Colonic mucosa (tissue), 4 donors: Measurements from ENCODE around the gene ZNF407. TPM values are rescaled to one million over a fixed set of nuclear protein-coding genes. Genes with fewer than 3 reads are reported as not detected.

Source experiments
- DNase-seq: peaks from one replicate; pipeline ENCODE4 v3.0.0-alpha.2; 2020
- H3K27ac ChIP-seq: fragments of 200-600 bp; one replicate; pipeline ENCODE4 v1.8.0; 2021
- H3K27me3 ChIP-seq: fragments of 200-600 bp; one replicate; pipeline ENCODE4 v1.8.0; 2021
- H3K36me3 ChIP-seq: fragments of 200-600 bp; one replicate; pipeline ENCODE4 v1.8.0; 2021
- H3K4me1 ChIP-seq: fragments of 200-600 bp; one replicate; pipeline ENCODE4 v1.8.0; 2021; ENCODE audit warnings: mild to moderate bottlenecking
- H3K4me3 ChIP-seq: fragments of 200-600 bp; one replicate; pipeline ENCODE4 v1.8.0; 2021
- H3K9ac ChIP-seq, 2 donors: one replicate each; pipeline ENCODE4 v1.7.0; 2013; ENCODE audit warnings: control low read depth in 2 of 2, low read depth in 2 of 2, low read length in 2 of 2
- H3K9me3 ChIP-seq: fragments of 200-600 bp; one replicate; pipeline ENCODE4 v1.8.0; 2021
- intact Hi-C: fragments of 100-400 bp; cut with DNase I; formaldehyde crosslinking; loops from one replicate; pipeline ENCODE4 v1.14.1; 2022
- total RNA-seq, 2 donors: library from RNA; stranded (reverse); fragmentation: NEBNext Ultra II Directional in 1 of 2; extraction: Animal tissue kit (Norgen Biotek cat#: 25700) in 1 of 2; gene quantifications; one replicate each; pipeline ENCODE4 v1.2.1, GENCODE V29; 2021
- TF ChIP-seq, protein P1 (sequence below): fragments of 200-600 bp; IDR thresholded peaks from one replicate; pipeline ENCODE4 v1.8.0; 2022; ENCODE audit warnings: antibody characterized with exemption, mild to moderate bottlenecking
- donor health status: healthy.
- donor health status: DM: no; HTN: no; CAD: no.
- donor health status: DM: no; HTN: no; CAD: no.

The ZNF407 gene
- total RNA-seq, 2 donors from 2014 or later = 8.1 to 13.1 TPM

DNA sequence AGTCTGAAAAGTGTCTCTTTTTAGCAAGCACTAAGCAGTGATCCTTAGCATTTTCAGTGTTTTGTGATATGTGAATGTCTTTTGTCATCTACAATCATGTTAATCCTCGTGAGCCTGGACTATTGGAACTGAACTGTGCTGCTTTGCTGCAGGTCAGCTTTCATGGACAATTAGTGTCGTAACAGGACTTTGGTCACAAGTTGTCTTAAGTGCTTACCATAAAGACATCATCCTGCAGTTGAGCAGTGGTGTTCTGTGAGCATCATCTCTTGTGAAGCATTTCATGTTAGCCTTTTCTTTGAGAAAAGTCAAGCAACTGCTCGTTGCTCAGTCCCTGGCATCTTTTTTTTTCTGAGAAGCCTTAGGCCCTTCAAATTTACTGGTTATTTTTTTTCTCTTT is 135.9 kb downstream of the ZNF407 start:
- TF ChIP-seq, protein P1, sequence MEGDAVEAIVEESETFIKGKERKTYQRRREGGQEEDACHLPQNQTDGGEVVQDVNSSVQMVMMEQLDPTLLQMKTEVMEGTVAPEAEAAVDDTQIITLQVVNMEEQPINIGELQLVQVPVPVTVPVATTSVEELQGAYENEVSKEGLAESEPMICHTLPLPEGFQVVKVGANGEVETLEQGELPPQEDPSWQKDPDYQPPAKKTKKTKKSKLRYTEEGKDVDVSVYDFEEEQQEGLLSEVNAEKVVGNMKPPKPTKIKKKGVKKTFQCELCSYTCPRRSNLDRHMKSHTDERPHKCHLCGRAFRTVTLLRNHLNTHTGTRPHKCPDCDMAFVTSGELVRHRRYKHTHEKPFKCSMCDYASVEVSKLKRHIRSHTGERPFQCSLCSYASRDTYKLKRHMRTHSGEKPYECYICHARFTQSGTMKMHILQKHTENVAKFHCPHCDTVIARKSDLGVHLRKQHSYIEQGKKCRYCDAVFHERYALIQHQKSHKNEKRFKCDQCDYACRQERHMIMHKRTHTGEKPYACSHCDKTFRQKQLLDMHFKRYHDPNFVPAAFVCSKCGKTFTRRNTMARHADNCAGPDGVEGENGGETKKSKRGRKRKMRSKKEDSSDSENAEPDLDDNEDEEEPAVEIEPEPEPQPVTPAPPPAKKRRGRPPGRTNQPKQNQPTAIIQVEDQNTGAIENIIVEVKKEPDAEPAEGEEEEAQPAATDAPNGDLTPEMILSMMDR = no peak
- Histone ChIP-seq H3K4me3 (no peak overlapping the region), H3K27ac (no peak overlapping the region), H3K9me3 (no peaks in the 10 kb centered on the region), H3K4me1 (no peaks in the 10 kb centered on the region), H3K36me3 (no peaks in the 10 kb centered on the region), H3K9ac (no peak overlapping the region), H3K27me3 (no peaks in the 10 kb centered on the region)
- no peak for DNase-seq
- intact Hi-C loops = no loop called here

- DNase-seq = no peak
- H3K9ac ChIP-seq = no peak overlapping the region
- no peaks in the 10 kb centered on the region for H3K9me3 ChIP-seq
- H3K27me3 ChIP-seq = no peaks in the 10 kb centered on the region
- H3K4me1 ChIP-seq = no peaks in the 10 kb centered on the region
- no peaks in the 10 kb centered on the region for H3K36me3 ChIP-seq
- TF ChIP-seq, protein P1 = no peak
- intact Hi-C loops = no loop called here
- H3K27ac ChIP-seq = no peak overlapping the region
- no peak overlapping the region for H3K4me3 ChIP-seq
These were observed 136.4 kb downstream of the ZNF407 start for GRCh38 chr18:74734013-74734444.

- H3K4me1 ChIP-seq = no peaks in the 10 kb centered on the region
- TF ChIP-seq, protein P1 = no peak
- no peak overlapping the region for H3K9ac ChIP-seq
- H3K4me3 ChIP-seq = no peak overlapping the region
- H3K36me3 ChIP-seq = no peaks in the 10 kb centered on the region
- H3K27me3 ChIP-seq = no peaks in the 10 kb centered on the region
- intact Hi-C loops = no loop called here
- no peak overlapping the region for H3K27ac ChIP-seq
- DNase-seq = no peak
- H3K9me3 ChIP-seq = no peaks in the 10 kb centered on the region
These were observed 142.3 kb downstream of the ZNF407 start for GRCh38 chr18:74739926-74740325.

GRCh38 chr18:74742573-74743243 is 145.0 kb downstream of the ZNF407 start:
- Histone ChIP-seq H3K4me1 (no peaks in the 10 kb centered on the region), H3K4me3 (no peak overlapping the region), H3K27ac (no peak overlapping the region), H3K9ac (no peak overlapping the region), H3K36me3 (no peaks in the 10 kb centered on the region), H3K9me3 (no peaks in the 10 kb centered on the region), H3K27me3 (no peaks in the 10 kb centered on the region)
- DNase-seq = no peak
- TF ChIP-seq, protein P1 = no peak
- intact Hi-C loops = no loop called here

GRCh38 chr18:74745633-74746403 is 148.1 kb downstream of the ZNF407 start:
- intact Hi-C loops = no loop called here
- TF ChIP-seq, protein P1 = no peak
- H3K9ac ChIP-seq = no peak overlapping the region
- H3K9me3 ChIP-seq = no peaks in the 10 kb centered on the region
- H3K27ac ChIP-seq = no peak overlapping the region
- H3K4me1 ChIP-seq = no peaks in the 10 kb centered on the region
- DNase-seq = no peak
- H3K4me3 ChIP-seq = no peak overlapping the region
- no peaks in the 10 kb centered on the region for H3K27me3 ChIP-seq
- H3K36me3 ChIP-seq = no peaks in the 10 kb centered on the region
